Suprapubic skin (tissue), 4 donors: ENCODE results near the gene CAMK4. TPM values are rescaled to one million over a fixed set of nuclear protein-coding genes. Genes with fewer than 3 reads are reported as not detected.

Source experiments
- DNase-seq, 2 donors: peaks; one replicate each; pipeline ENCODE4 v3.0.0-alpha.2; 2019; ENCODE audit warnings: low spot score in 2 of 2
- H3K27ac ChIP-seq: fragments of 200-600 bp; sonication (generic); one replicate; pipeline ENCODE4 v1.5.1; 2019
- H3K27me3 ChIP-seq: fragments of 200-600 bp; sonication (generic); one replicate; pipeline ENCODE4 v1.5.1; 2019
- H3K36me3 ChIP-seq: fragments of 200-600 bp; sonication (generic); one replicate; pipeline ENCODE4 v1.5.1; 2019
- H3K4me1 ChIP-seq: fragments of 200-600 bp; sonication (generic); one replicate; pipeline ENCODE4 v1.5.1; 2019
- H3K4me3 ChIP-seq: fragments of 200-600 bp; sonication (generic); one replicate; pipeline ENCODE4 v1.5.1; 2019; ENCODE audit warnings: mild to moderate bottlenecking
- H3K9me3 ChIP-seq: fragments of 200-600 bp; sonication (generic); one replicate; pipeline ENCODE4 v1.5.1; 2019
- EP300 ChIP-seq: sonication (generic); formaldehyde crosslinking; IDR thresholded peaks from one replicate; pipeline ENCODE4 v1.6.1; 2017; ENCODE audit warnings: antibody characterized with exemption
- POLR2A ChIP-seq, 2 donors: fragments of 450-650 bp; IDR thresholded peaks; one replicate each; pipeline ENCODE4 v1.6.1; 2017; ENCODE audit warnings: antibody characterized with exemption in 2 of 2, mild to moderate bottlenecking in 2 of 2, moderate library complexity in 2 of 2
- POLR2AphosphoS5 ChIP-seq, 3 donors: sonication (generic); formaldehyde crosslinking; IDR thresholded peaks; one replicate each; pipeline ENCODE4 v1.6.1; 2017; ENCODE audit warnings: antibody characterized with exemption in 3 of 3
- WGBS: methylation state at CpG from one replicate; pipeline ENCODE4 v1.1.5; 2018; 5-methylcytosine and 5-hydroxymethylcytosine counted together
- total RNA-seq, 4 donors: library from RNA; depleted of rRNA; stranded (reverse); fragments of >200 nt; gene quantifications; one replicate each; pipeline ENCODE4 v1.1.0, GENCODE V29; 2016
- TF ChIP-seq, protein P1 (sequence below), 2 donors: fragments of 200-600 bp in 1 of 2; fragments of 450-650 bp in 1 of 2; sonication (generic) in 1 of 2; IDR thresholded peaks; one replicate each; pipeline ENCODE4 v1.5.1; 2016 to 2019; ENCODE audit warnings: antibody characterized with exemption in 2 of 2, mild to moderate bottlenecking in 1 of 2, moderate library complexity in 1 of 2

CAMK4 gene
- total RNA-seq, 4 donors from 2014 or later: 0.05 to 2.6 (median 0.21) TPM; not detected in 1

DNA sequence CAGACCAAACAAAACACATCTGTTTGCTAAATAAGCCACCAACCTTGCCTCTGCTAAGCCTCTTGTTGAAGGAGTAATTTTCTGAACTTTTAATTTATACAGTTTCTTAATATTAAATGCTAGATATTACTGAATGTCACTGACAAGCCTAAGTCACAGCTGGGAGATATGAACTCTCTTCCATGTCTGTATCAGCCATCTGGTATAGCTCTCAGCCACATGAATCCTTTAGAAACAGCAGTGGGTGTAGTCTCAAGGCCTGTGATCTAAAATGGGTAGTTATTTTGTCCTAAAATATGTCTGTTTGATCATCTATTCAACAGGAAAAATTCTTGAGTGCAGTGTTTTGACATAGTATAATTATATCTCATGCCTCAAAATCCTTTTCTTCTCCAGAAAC lies 97.2 kb downstream of the CAMK4 start:
- H3K9me3 ChIP-seq: no peaks in the 10 kb centered on the region
- H3K27ac ChIP-seq: no peak overlapping the region
- DNase-seq: no peak
- no peak overlapping the region for H3K4me3 ChIP-seq
- no peaks in the 10 kb centered on the region for H3K4me1 ChIP-seq
- no peaks in the 10 kb centered on the region for H3K36me3 ChIP-seq
- TF ChIP-seq, protein P1, sequence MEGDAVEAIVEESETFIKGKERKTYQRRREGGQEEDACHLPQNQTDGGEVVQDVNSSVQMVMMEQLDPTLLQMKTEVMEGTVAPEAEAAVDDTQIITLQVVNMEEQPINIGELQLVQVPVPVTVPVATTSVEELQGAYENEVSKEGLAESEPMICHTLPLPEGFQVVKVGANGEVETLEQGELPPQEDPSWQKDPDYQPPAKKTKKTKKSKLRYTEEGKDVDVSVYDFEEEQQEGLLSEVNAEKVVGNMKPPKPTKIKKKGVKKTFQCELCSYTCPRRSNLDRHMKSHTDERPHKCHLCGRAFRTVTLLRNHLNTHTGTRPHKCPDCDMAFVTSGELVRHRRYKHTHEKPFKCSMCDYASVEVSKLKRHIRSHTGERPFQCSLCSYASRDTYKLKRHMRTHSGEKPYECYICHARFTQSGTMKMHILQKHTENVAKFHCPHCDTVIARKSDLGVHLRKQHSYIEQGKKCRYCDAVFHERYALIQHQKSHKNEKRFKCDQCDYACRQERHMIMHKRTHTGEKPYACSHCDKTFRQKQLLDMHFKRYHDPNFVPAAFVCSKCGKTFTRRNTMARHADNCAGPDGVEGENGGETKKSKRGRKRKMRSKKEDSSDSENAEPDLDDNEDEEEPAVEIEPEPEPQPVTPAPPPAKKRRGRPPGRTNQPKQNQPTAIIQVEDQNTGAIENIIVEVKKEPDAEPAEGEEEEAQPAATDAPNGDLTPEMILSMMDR (IDR thresholded peaks at IDR 0.05): no peak
- TF ChIP-seq POLR2A (IDR thresholded peaks at IDR 0.05): no peak
- no peak for TF ChIP-seq POLR2AphosphoS5 (IDR thresholded peaks at IDR 0.05)
- no peaks in the 10 kb centered on the region for H3K27me3 ChIP-seq

- TF ChIP-seq, protein P1 (IDR thresholded peaks at IDR 0.05): no peak
- TF ChIP-seq POLR2A (IDR thresholded peaks at IDR 0.05): no peak
- TF ChIP-seq EP300: no peak
- no peak for TF ChIP-seq POLR2AphosphoS5 (IDR thresholded peaks at IDR 0.05)
- H3K4me3 ChIP-seq: no peak overlapping the region
- no peaks in the 10 kb centered on the region for H3K4me1 ChIP-seq
- no peaks in the 10 kb centered on the region for H3K9me3 ChIP-seq
- no peak overlapping the region for H3K27ac ChIP-seq
- WGBS: 86% methylated on average over 4 of the region's 4 CpGs
- H3K36me3 ChIP-seq: no peaks in the 10 kb centered on the region
- no peaks in the 10 kb centered on the region for H3K27me3 ChIP-seq
- no peak for DNase-seq
Observed at GRCh38 chr5:111326551-111326950, 102.4 kb downstream of the CAMK4 start.

- TF ChIP-seq POLR2AphosphoS5 (IDR thresholded peaks at IDR 0.05) (no peak), EP300 (no peak), POLR2A (IDR thresholded peaks at IDR 0.05) (no peak)
- TF ChIP-seq, protein P1 (IDR thresholded peaks at IDR 0.05): no peak
- H3K4me1 ChIP-seq: no peaks in the 10 kb centered on the region
- no peak for DNase-seq
- no peak overlapping the region for H3K4me3 ChIP-seq
- no peaks in the 10 kb centered on the region for H3K27me3 ChIP-seq
- no peaks in the 10 kb centered on the region for H3K36me3 ChIP-seq
- no peak overlapping the region for H3K27ac ChIP-seq
- WGBS: 85% methylated on average over 1 of the region's 1 CpG
- no peaks in the 10 kb centered on the region for H3K9me3 ChIP-seq
Observed at GRCh38 chr5:111337133-111337532, 112.9 kb downstream of the CAMK4 start.

DNA sequence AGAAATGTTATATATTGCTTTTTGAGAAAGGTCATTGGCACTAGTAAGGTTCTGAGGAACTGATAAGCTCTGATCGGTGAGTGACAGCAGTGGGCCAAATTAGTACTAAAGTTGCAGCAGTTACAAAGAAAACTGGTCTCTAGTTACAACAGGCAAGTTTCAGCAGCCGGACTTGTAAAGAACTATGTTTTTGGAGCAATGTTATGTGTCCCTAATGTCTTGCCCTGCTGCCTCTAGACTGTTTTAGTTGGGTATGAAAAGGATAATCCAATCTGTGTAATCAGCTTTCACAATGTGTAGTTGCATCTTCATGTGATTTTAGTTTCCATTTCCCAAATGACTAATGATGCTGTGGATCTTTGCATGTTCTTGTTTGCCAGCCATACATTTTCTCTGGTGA lies 113.5 kb downstream of the CAMK4 start:
- H3K27ac ChIP-seq: no peak overlapping the region
- no peaks in the 10 kb centered on the region for H3K36me3 ChIP-seq
- DNase-seq: no peak
- H3K27me3 ChIP-seq: no peaks in the 10 kb centered on the region
- TF ChIP-seq, protein P1 (IDR thresholded peaks at IDR 0.05): no peak
- TF ChIP-seq EP300: no peak
- TF ChIP-seq POLR2AphosphoS5 (IDR thresholded peaks at IDR 0.05): no peak
- TF ChIP-seq POLR2A (IDR thresholded peaks at IDR 0.05): no peak
- H3K4me3 ChIP-seq: no peak overlapping the region
- H3K4me1 ChIP-seq: no peaks in the 10 kb centered on the region
- 16% methylated on average over 2 of the region's 2 CpGs for WGBS
- H3K9me3 ChIP-seq: no peaks in the 10 kb centered on the region

- Histone ChIP-seq H3K27ac (no peak overlapping the region), H3K27me3 (no peaks in the 10 kb centered on the region), H3K4me3 (no peak overlapping the region), H3K9me3 (no peaks in the 10 kb centered on the region), H3K36me3 (no peaks in the 10 kb centered on the region), H3K4me1 (no peaks in the 10 kb centered on the region)
- TF ChIP-seq POLR2AphosphoS5 (IDR thresholded peaks at IDR 0.05) (no peak), EP300 (no peak), POLR2A (IDR thresholded peaks at IDR 0.05) (no peak)
- TF ChIP-seq, protein P1 (IDR thresholded peaks at IDR 0.05): no peak
- DNase-seq: no peak
- WGBS: 48% methylated on average over 8 of the region's 8 CpGs
Observed at GRCh38 chr5:111345731-111346130, 121.5 kb downstream of the CAMK4 start.
